Gastroesophageal sphincter (tissue), 3 donors: ENCODE results near the gene AGPAT3.

Experiments
- EP300 ChIP-seq: sonication (generic); formaldehyde crosslinking; IDR thresholded peaks from one replicate; pipeline ENCODE4 v1.6.1; 2017; ENCODE audit warnings: antibody characterized with exemption, mild to moderate bottlenecking
- POLR2AphosphoS5 ChIP-seq: sonication (generic); formaldehyde crosslinking; IDR thresholded peaks from one replicate; pipeline ENCODE4 v1.6.1; 2017; ENCODE audit warnings: antibody characterized with exemption
- TF ChIP-seq, protein P1 (sequence below), 4 experiments: fragments of 200-600 bp in 2 of 4; fragments of 450-650 bp in 2 of 4; sonication (generic) in 1 of 4; IDR thresholded peaks; one replicate each; pipeline ENCODE4 v1.5.1; 2017 to 2019; ENCODE audit warnings: antibody characterized with exemption in 4 of 4, mild to moderate bottlenecking in 2 of 4, moderate library complexity in 2 of 4

- TF ChIP-seq, protein P1, sequence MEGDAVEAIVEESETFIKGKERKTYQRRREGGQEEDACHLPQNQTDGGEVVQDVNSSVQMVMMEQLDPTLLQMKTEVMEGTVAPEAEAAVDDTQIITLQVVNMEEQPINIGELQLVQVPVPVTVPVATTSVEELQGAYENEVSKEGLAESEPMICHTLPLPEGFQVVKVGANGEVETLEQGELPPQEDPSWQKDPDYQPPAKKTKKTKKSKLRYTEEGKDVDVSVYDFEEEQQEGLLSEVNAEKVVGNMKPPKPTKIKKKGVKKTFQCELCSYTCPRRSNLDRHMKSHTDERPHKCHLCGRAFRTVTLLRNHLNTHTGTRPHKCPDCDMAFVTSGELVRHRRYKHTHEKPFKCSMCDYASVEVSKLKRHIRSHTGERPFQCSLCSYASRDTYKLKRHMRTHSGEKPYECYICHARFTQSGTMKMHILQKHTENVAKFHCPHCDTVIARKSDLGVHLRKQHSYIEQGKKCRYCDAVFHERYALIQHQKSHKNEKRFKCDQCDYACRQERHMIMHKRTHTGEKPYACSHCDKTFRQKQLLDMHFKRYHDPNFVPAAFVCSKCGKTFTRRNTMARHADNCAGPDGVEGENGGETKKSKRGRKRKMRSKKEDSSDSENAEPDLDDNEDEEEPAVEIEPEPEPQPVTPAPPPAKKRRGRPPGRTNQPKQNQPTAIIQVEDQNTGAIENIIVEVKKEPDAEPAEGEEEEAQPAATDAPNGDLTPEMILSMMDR (IDR thresholded peaks at IDR 0.05), result no peak
- TF ChIP-seq EP300 (no peak), POLR2AphosphoS5 (no peak)
Observed at GRCh38 chr21:43943512-43944077, 78.6 kb downstream of the AGPAT3 start.
